B cell (primary cell): ENCODE results near the gene CCDC146. TPM values are rescaled to one million over a fixed set of nuclear protein-coding genes. Genes with fewer than 3 reads are reported as not detected.

Source experiments
- ATAC-seq: fragments of 200-7000 bp; cut with Tn5 transposase; one replicate; pipeline ENCODE4 v1.10.0; 2021; ENCODE audit warnings: low read depth, mild to moderate bottlenecking, moderate number of reproducible peaks, moderate library complexity
- CTCF ChIA-PET: fragments of 350-600 bp; sonication (Branson Sonifier 250); formaldehyde crosslinking; loops from one replicate; lab custom pipeline; 2021; ENCODE audit warnings: antibody characterized with exemption, inconsistent platforms; lab: Charles Lee
- POLR2A ChIA-PET: fragments of 350-600 bp; sonication (Branson Sonifier 250); formaldehyde crosslinking; loops from one replicate; lab custom pipeline; 2021; ENCODE audit warnings: antibody characterized with exemption; lab: Charles Lee
- DNase-seq: peaks from one replicate; pipeline ENCODE4 v3.0.0; 2013
- H2AFZ ChIP-seq: 2 replicates; pipeline ENCODE4 v1.6.1; 2012; ENCODE audit warnings: mild to moderate bottlenecking, low read depth, low read length; ENCODE audit not compliant: insufficient read depth, poor library complexity, severe bottlenecking
- H3K27ac ChIP-seq, 2 donors: 1 replicate in 1 of 2; 2 replicates in 1 of 2; pipeline ENCODE4 v1.5.1; 2012 to 2013; ENCODE audit warnings: low read length in 2 of 2, mild to moderate bottlenecking in 2 of 2, moderate library complexity in 1 of 2
- H3K27me3 ChIP-seq, 4 experiments: fragments of 200-600 bp in 1 of 4; sonication (generic) in 1 of 4; replicated peaks in 1 of 4; 1 replicate in 2 of 4; 2 replicates in 2 of 4; pipeline versions ENCODE4 v1.6.1 to v1.7.0; 2013 to 2016; ENCODE audit warnings: low read length in 3 of 4, mild to moderate bottlenecking in 2 of 4, mixed read lengths in 1 of 4, moderate library complexity in 1 of 4; ENCODE audit not compliant: insufficient read depth in 4 of 4, control insufficient read depth in 3 of 4; ENCODE audit errors: control extremely low read depth in 1 of 4
- H3K36me3 ChIP-seq, 2 experiments: replicated peaks in 1 of 2; 1 replicate in 1 of 2; 2 replicates in 1 of 2; pipeline versions ENCODE4 v1.6.1 to v1.7.1; 2013; ENCODE audit warnings: low read length in 1 of 2; ENCODE audit not compliant: insufficient read depth in 2 of 2, control insufficient read depth in 1 of 2; ENCODE audit errors: control extremely low read depth in 1 of 2, extremely low read depth in 1 of 2
- H3K4me1 ChIP-seq, 2 donors: fragments of 200-600 bp in 1 of 2; sonication (generic) in 1 of 2; 1 replicate in 1 of 2; 2 replicates in 1 of 2; pipeline versions ENCODE4 v1.5.1 to v1.6.1; 2013 to 2017; ENCODE audit warnings: low read length in 2 of 2; ENCODE audit not compliant: control insufficient read depth in 2 of 2, insufficient read depth in 2 of 2
- H3K4me2 ChIP-seq: replicated peaks from 2 replicates; pipeline ENCODE3; 2012; ENCODE audit warnings: mild to moderate bottlenecking, low read depth, low read length; ENCODE audit not compliant: poor library complexity, severe bottlenecking
- H3K4me3 ChIP-seq, 5 experiments: fragments of 200-600 bp in 1 of 5; sonication (generic) in 1 of 5; 1 replicate in 3 of 5; 2 replicates in 2 of 5; pipeline versions ENCODE4 v1.5.1 to v1.7.0; 2011 to 2016; ENCODE audit warnings: low read length in 4 of 5, mild to moderate bottlenecking in 4 of 5, low read depth in 2 of 5, control low read depth in 1 of 5, moderate library complexity in 1 of 5; ENCODE audit not compliant: insufficient read depth in 1 of 5; ENCODE audit errors: control extremely low read depth in 1 of 5, extremely low read depth in 1 of 5
- H3K79me2 ChIP-seq: fragments of 200-600 bp; sonication (generic); one replicate; pipeline ENCODE4 v1.6.0; 2016; ENCODE audit warnings: low read length; ENCODE audit not compliant: control insufficient read depth, insufficient read depth
- H3K9ac ChIP-seq: fragments of 200-600 bp; sonication (generic); 2 replicates; pipeline ENCODE4 v1.6.1; 2017; ENCODE audit warnings: mild to moderate bottlenecking, low read length, moderate library complexity
- H3K9me3 ChIP-seq, 3 donors: one replicate each; pipeline versions ENCODE4 v1.6.1 to v1.7.1; 2013; ENCODE audit warnings: low read length in 2 of 3; ENCODE audit not compliant: control insufficient read depth in 2 of 3, insufficient read depth in 1 of 3; ENCODE audit errors: control extremely low read depth in 1 of 3
- H4K20me1 ChIP-seq: 2 replicates; pipeline ENCODE4 v1.6.0; 2012; ENCODE audit warnings: mild to moderate bottlenecking, low read length; ENCODE audit not compliant: insufficient read depth, control insufficient read depth, poor library complexity, severe bottlenecking
- H3K27ac Mint-ChIP-seq: one replicate; pipeline ENCODE4 v1.8.0; 2021; ENCODE audit warnings: mixed read lengths
- H3K27me3 Mint-ChIP-seq: one replicate; pipeline ENCODE4 v1.8.0; 2021; ENCODE audit warnings: mixed read lengths
- H3K4me1 Mint-ChIP-seq: one replicate; pipeline ENCODE4 v1.8.0; 2021; ENCODE audit warnings: mixed read lengths
- H3K4me3 Mint-ChIP-seq: one replicate; pipeline ENCODE4 v1.8.0; 2021; ENCODE audit warnings: mixed read lengths
- H3K9me3 Mint-ChIP-seq: one replicate; pipeline ENCODE4 v1.8.0; 2022; ENCODE audit warnings: mixed read lengths; ENCODE audit not compliant: insufficient read depth
- EZH2 ChIP-seq: IDR thresholded peaks from 2 replicates; pipeline ENCODE4 v1.6.1; 2012; ENCODE audit warnings: borderline replicate concordance, low read depth, mild to moderate bottlenecking, moderate library complexity, low read length; ENCODE audit not compliant: insufficient read depth, poor library complexity, severe bottlenecking
- WGBS: methylation state at CpG from one replicate; pipeline ENCODE4 v1.1.5; 2013; ENCODE audit warnings: missing lambda C conversion rate; ENCODE audit not compliant: insufficient coverage; 5-methylcytosine and 5-hydroxymethylcytosine counted together
- intact Hi-C: fragments of 100-400 bp; cut with micrococcal nuclease; formaldehyde crosslinking; loops from one replicate; pipeline ENCODE4 v1.10.0; 2022
- polyA plus RNA-seq: library from polyadenylated mRNA; depleted of rRNA; stranded (reverse); fragments of >200 nt; gene quantifications from 2 replicates; pipeline ENCODE4 v1.2.3, GENCODE V29; 2012
- total RNA-seq, 2 donors: library from RNA; stranded (reverse); fragments of 120-200 nt in 1 of 2; gene quantifications; 1 replicate in 1 of 2; 2 replicates in 1 of 2; pipeline versions ENCODE4 v1.2.3 to v1.2.4, GENCODE V29; 2013 to 2022
- TF ChIP-seq, protein P1 (sequence below): fragments of 200-600 bp; IDR thresholded peaks from one replicate; pipeline ENCODE4 v1.8.0; 2022; ENCODE audit warnings: antibody characterized with exemption, mild to moderate bottlenecking

CCDC146 gene
- total and polyA plus RNA-seq, 2 donors (not counting 1 experiment from before 2014, with no cell fraction given), result 5.6 to 8.5 TPM

DNA sequence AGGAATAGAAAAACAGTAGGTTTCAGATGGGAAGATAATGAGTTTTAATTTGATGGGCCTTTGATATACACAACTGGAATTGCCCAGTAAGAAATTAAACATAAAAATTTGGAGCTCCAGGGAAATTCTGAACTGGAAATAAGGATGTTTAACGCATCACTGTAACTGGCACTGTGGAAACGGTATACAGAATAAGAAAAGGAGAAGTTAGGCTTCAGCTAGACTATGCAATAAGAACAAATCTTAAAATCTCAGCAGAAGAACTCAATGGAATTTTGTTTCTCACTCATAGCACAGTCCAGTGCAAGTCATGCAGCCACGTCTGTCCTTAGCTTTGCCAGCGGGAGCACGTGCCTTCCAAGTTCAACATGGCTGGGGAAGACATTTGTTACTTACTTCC lies 130.1 kb downstream of the CCDC146 start:
- TF ChIP-seq, protein P1, sequence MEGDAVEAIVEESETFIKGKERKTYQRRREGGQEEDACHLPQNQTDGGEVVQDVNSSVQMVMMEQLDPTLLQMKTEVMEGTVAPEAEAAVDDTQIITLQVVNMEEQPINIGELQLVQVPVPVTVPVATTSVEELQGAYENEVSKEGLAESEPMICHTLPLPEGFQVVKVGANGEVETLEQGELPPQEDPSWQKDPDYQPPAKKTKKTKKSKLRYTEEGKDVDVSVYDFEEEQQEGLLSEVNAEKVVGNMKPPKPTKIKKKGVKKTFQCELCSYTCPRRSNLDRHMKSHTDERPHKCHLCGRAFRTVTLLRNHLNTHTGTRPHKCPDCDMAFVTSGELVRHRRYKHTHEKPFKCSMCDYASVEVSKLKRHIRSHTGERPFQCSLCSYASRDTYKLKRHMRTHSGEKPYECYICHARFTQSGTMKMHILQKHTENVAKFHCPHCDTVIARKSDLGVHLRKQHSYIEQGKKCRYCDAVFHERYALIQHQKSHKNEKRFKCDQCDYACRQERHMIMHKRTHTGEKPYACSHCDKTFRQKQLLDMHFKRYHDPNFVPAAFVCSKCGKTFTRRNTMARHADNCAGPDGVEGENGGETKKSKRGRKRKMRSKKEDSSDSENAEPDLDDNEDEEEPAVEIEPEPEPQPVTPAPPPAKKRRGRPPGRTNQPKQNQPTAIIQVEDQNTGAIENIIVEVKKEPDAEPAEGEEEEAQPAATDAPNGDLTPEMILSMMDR, result no peak
- no peak for TF ChIP-seq EZH2
- H2AFZ ChIP-seq, result no peak overlapping the region
- H3K9ac ChIP-seq, result no peak overlapping the region
- 96% methylated on average over 3 of the region's 5 CpGs for WGBS
- H3K9me3 Mint-ChIP-seq, result no peaks in the 10 kb centered on the region
- POLR2A ChIA-PET, result no interaction called here
- DNase-seq, result no peak
- no peaks in the 10 kb centered on the region for H3K79me2 ChIP-seq
- H3K36me3 ChIP-seq, result no peaks in the 10 kb centered on the region
- H3K27me3 Mint-ChIP-seq, result no peaks in the 10 kb centered on the region
- intact Hi-C loops, result no loop called here
- CTCF ChIA-PET, result interaction anchor here (0.6 to 3.3 kb wide), 3 partner anchors 29 to 80 kb away, joined by 3 to 17 read pairs (median 3); no protein-coding TSS in a partner anchor
- H4K20me1 ChIP-seq, result no peaks in the 10 kb centered on the region
- H3K27me3 ChIP-seq, result no peaks in the 10 kb centered on the region
- no peak overlapping the region for H3K27ac ChIP-seq
- ATAC-seq, result no peak
- H3K4me2 ChIP-seq, result no peak overlapping the region
- H3K4me3 Mint-ChIP-seq, result no peak overlapping the region
- H3K4me3 ChIP-seq, result no peak overlapping the region
- no peaks in the 10 kb centered on the region for H3K9me3 ChIP-seq
- no peaks in the 10 kb centered on the region for H3K4me1 Mint-ChIP-seq
- H3K27ac Mint-ChIP-seq, result no peak overlapping the region
- H3K4me1 ChIP-seq, result no peaks in the 10 kb centered on the region

DNA sequence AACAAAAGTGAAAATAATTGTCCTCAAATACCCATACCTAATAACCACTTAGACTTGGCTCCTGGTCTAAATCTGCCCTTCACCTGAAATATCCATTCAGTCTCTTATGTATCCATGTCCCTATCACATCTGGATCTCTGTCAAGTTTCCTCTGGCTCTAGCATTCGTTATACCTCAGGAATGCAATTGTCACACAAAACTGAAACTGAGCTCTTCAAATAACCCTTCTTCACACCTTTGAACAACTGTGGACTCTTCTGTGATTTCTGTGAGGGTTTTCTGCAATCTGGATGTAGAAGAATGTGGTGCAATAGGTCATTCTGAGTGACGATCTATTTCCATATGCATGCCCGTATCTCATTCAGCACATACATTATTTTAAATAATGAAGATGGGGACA lies 130.7 kb downstream of the CCDC146 start:
- CTCF ChIA-PET, result interaction anchor here (1.4 to 3.3 kb wide), 2 partner anchors 28 to 79 kb away, joined by 3 to 17 read pairs; no protein-coding TSS in a partner anchor
- Histone ChIP-seq H2AFZ (no peak overlapping the region), H3K27me3 (no peaks in the 10 kb centered on the region), H3K36me3 (no peaks in the 10 kb centered on the region), H3K27ac (no peak overlapping the region), H3K4me2 (no peak overlapping the region), H3K79me2 (no peaks in the 10 kb centered on the region), H3K4me1 (no peaks in the 10 kb centered on the region), H4K20me1 (no peaks in the 10 kb centered on the region), H3K9me3 (no peaks in the 10 kb centered on the region), H3K9ac (no peak overlapping the region), H3K4me3 (no peak overlapping the region)
- TF ChIP-seq EZH2, result no peak
- TF ChIP-seq, protein P1, result no peak
- no peak for DNase-seq
- WGBS, result no CpG with 5 or more reads among the region's 3 CpGs
- Mint-ChIP-seq H3K4me3 (no peak overlapping the region), H3K27me3 (no peaks in the 10 kb centered on the region), H3K4me1 (no peaks in the 10 kb centered on the region), H3K27ac (no peak overlapping the region), H3K9me3 (no peaks in the 10 kb centered on the region)
- intact Hi-C loops, result no loop called here
- POLR2A ChIA-PET, result no interaction called here
- no peak for ATAC-seq
